HEK293 (cell line): ENCODE data around the gene MKLN1.

Source experiments
- CTCF ChIA-PET: fragments of 350-600 bp; formaldehyde crosslinking; extraction: SDS; loops from one replicate; lab custom pipeline; 2021; ENCODE audit warnings: antibody characterized with exemption; lab: Yijun Ruan, JAX
- POLR2A ChIA-PET: fragments of 300-600 bp; formaldehyde crosslinking; extraction: SDS; loops from one replicate; lab custom pipeline; 2020; ENCODE audit warnings: antibody characterized with exemption, inconsistent platforms; lab: Yijun Ruan, JAX
- H3K27ac ChIP-seq: fragments of 200-500 bp; sonication (Bioruptor generic); 2 replicates; pipeline ENCODE4 v1.5.1; 2014; ENCODE audit warnings: low read depth, low read length, control low read depth, inconsistent platforms; ENCODE audit errors: extremely low read depth
- H3K36me3 ChIP-seq, 2 experiments: fragments of 200-500 bp in 1 of 2; sonication (Bioruptor generic) in 1 of 2; 1 replicate in 1 of 2; 2 replicates in 1 of 2; pipeline ENCODE4 v1.5.1; 2014 to 2017; ENCODE audit warnings: inconsistent platforms in 2 of 2, low read length in 2 of 2; ENCODE audit not compliant: control insufficient read depth in 2 of 2, insufficient read depth in 1 of 2
- H3K4me1 ChIP-seq: fragments of 200-500 bp; sonication (Bioruptor generic); 2 replicates; pipeline ENCODE4 v1.5.1; 2014; ENCODE audit warnings: mild to moderate bottlenecking, low read length, inconsistent platforms; ENCODE audit not compliant: control insufficient read depth, insufficient read depth
- H3K4me3 ChIP-seq: 2 replicates; pipeline ENCODE4 v1.5.1; 2011; ENCODE audit warnings: low read depth, mild to moderate bottlenecking, control low read depth, low read length, moderate library complexity
- H3K9me3 ChIP-seq: fragments of 200-500 bp; sonication (Bioruptor generic); 2 replicates; pipeline ENCODE4 v1.5.1; 2014; ENCODE audit warnings: low read depth, low read length, inconsistent platforms; ENCODE audit not compliant: control insufficient read depth, insufficient read depth
- HOXA7 ChIP-seq: sonication (generic); formaldehyde crosslinking; IDR thresholded peaks from 2 replicates; pipeline ENCODE4 v1.8.1; 2022; ENCODE audit warnings: missing genetic modification reagents, borderline replicate concordance
- KLF10 ChIP-seq: fragments of 450-650 bp; IDR thresholded peaks from 2 replicates; pipeline ENCODE4 v1.5.1; 2018; ENCODE audit warnings: missing biosample characterization, mild to moderate bottlenecking, missing genetic modification characterization
- KLF16 ChIP-seq: fragments of 450-650 bp; formaldehyde crosslinking; IDR thresholded peaks from 2 replicates; pipeline ENCODE4 v1.5.1; 2017; ENCODE audit warnings: missing biosample characterization, missing genetic modification characterization
- ZNF133 ChIP-seq: fragments of 450-650 bp; formaldehyde crosslinking; IDR thresholded peaks from 2 replicates; pipeline ENCODE4 v1.5.1; 2016; ENCODE audit warnings: missing biosample characterization, missing genetic modification characterization
- ZNF175 ChIP-seq: fragments of 450-650 bp; formaldehyde crosslinking; IDR thresholded peaks from 2 replicates; pipeline ENCODE4 v1.5.1; 2016; ENCODE audit warnings: missing biosample characterization, missing genetic modification characterization
- ZNF2 ChIP-seq: fragments of 450-650 bp; formaldehyde crosslinking; IDR thresholded peaks from 2 replicates; pipeline ENCODE4 v1.5.1; 2016; ENCODE audit warnings: missing biosample characterization, missing genetic modification characterization
- ZNF202 ChIP-seq: fragments of 450-650 bp; formaldehyde crosslinking; IDR thresholded peaks from 2 replicates; pipeline ENCODE4 v1.5.1; 2016; ENCODE audit warnings: missing biosample characterization, missing genetic modification characterization, borderline replicate concordance
- ZNF354C ChIP-seq: fragments of 450-650 bp; formaldehyde crosslinking; IDR thresholded peaks from 2 replicates; pipeline ENCODE4 v1.5.1; 2016; ENCODE audit warnings: missing biosample characterization, missing genetic modification characterization, low read depth, borderline replicate concordance
- ZNF37A ChIP-seq: fragments of 450-650 bp; IDR thresholded peaks from 2 replicates; pipeline ENCODE4 v1.5.1; 2018; ENCODE audit warnings: missing biosample characterization, missing genetic modification characterization
- ZNF473 ChIP-seq: fragments of 450-650 bp; formaldehyde crosslinking; IDR thresholded peaks from 2 replicates; pipeline ENCODE4 v1.5.1; 2017; ENCODE audit warnings: missing biosample characterization, missing genetic modification characterization
- ZNF561 ChIP-seq: fragments of 450-650 bp; IDR thresholded peaks from 2 replicates; pipeline ENCODE4 v1.5.1; 2018; ENCODE audit warnings: missing biosample characterization, missing genetic modification characterization, borderline replicate concordance
- ZNF658 ChIP-seq: fragments of 450-650 bp; formaldehyde crosslinking; IDR thresholded peaks from 2 replicates; pipeline ENCODE4; 2016; ENCODE audit warnings: missing biosample characterization, missing genetic modification characterization
- ZNF677 ChIP-seq: fragments of 450-650 bp; IDR thresholded peaks from 2 replicates; pipeline ENCODE4 v1.5.0; 2018; ENCODE audit warnings: missing biosample characterization, mild to moderate bottlenecking, missing genetic modification characterization, moderate library complexity
- TF ChIP-seq, protein P1 (sequence below): fragments of 450-650 bp; formaldehyde crosslinking; IDR thresholded peaks from 2 replicates; pipeline ENCODE4 v1.5.1; 2016; ENCODE audit warnings: missing biosample characterization, missing genetic modification characterization
- TF ChIP-seq, protein P2 (sequence below): fragments of 450-650 bp; formaldehyde crosslinking; IDR thresholded peaks from 2 replicates; pipeline ENCODE4 v1.5.1; 2017; ENCODE audit warnings: missing biosample characterization, missing genetic modification characterization
- TF ChIP-seq, protein P3 (sequence below): fragments of 450-650 bp; formaldehyde crosslinking; IDR thresholded peaks from 2 replicates; pipeline ENCODE4 v1.5.1; 2016; ENCODE audit warnings: missing biosample characterization, missing genetic modification characterization, low read depth
- TF ChIP-seq, protein P4 (sequence below): fragments of 450-650 bp; formaldehyde crosslinking; IDR thresholded peaks from 2 replicates; pipeline ENCODE4 v1.5.1; 2017; ENCODE audit warnings: missing biosample characterization, missing genetic modification characterization
- TF ChIP-seq, protein P5 (sequence below): fragments of 450-650 bp; formaldehyde crosslinking; IDR thresholded peaks from 2 replicates; pipeline ENCODE4 v1.5.1; 2016; ENCODE audit warnings: missing biosample characterization, missing genetic modification characterization

The MKLN1 gene

DNA sequence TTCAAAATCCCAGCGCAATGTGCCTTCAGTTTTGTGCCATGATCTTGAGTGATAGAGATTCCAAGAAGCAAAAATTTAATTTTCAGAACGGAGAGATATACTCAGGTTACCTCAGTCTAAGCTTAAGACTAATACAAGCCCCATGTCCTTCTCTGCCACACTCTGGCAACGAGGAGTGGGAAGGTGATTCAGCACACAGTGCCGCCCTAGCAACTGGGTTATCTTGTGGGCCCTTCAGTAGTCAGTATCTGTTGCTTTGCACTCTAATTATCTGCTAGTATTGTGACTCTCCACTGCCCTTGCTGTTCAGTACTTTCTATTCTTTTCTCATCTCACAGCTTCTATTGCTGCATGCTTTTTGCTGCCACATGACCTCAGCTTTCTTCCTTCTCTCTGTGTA lies 39.2 kb upstream of the MKLN1 start:
- TF ChIP-seq ZNF677 (tag by site-specific recombination) (no peak), ZNF175 (tag by site-specific recombination) (no peak), ZNF561 (tag by site-specific recombination) (no peak), ZNF473 (no peak), ZNF37A (tag by site-specific recombination) (no peak), ZNF133 (no peak), ZNF2 (tag by site-specific recombination) (no peak), KLF16 (no peak)
- TF ChIP-seq, protein P1, sequence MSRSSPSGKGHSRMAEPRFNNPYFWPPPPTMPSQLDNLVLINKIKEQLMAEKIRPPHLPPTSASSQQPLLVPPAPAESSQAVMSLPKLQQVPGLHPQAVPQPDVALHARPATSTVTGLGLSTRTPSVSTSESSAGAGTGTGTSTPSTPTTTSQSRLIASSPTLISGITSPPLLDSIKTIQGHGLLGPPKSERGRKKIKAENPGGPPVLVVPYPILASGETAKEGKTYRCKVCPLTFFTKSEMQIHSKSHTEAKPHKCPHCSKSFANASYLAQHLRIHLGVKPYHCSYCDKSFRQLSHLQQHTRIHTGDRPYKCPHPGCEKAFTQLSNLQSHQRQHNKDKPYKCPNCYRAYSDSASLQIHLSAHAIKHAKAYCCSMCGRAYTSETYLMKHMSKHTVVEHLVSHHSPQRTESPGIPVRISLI (tag by site-specific recombination) = no peak
- TF ChIP-seq, protein P2, sequence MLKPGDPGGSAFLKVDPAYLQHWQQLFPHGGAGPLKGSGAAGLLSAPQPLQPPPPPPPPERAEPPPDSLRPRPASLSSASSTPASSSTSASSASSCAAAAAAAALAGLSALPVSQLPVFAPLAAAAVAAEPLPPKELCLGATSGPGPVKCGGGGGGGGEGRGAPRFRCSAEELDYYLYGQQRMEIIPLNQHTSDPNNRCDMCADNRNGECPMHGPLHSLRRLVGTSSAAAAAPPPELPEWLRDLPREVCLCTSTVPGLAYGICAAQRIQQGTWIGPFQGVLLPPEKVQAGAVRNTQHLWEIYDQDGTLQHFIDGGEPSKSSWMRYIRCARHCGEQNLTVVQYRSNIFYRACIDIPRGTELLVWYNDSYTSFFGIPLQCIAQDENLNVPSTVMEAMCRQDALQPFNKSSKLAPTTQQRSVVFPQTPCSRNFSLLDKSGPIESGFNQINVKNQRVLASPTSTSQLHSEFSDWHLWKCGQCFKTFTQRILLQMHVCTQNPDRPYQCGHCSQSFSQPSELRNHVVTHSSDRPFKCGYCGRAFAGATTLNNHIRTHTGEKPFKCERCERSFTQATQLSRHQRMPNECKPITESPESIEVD (tag by site-specific recombination) = no peak
- Histone ChIP-seq H3K4me3 (no peak overlapping the region), H3K27ac (no peak overlapping the region), H3K9me3 (no peaks in the 10 kb centered on the region), H3K36me3 (no peaks in the 10 kb centered on the region), H3K4me1 (no peaks in the 10 kb centered on the region)
- ChIA-PET POLR2A (no interaction called here), CTCF (no interaction called here)

DNA sequence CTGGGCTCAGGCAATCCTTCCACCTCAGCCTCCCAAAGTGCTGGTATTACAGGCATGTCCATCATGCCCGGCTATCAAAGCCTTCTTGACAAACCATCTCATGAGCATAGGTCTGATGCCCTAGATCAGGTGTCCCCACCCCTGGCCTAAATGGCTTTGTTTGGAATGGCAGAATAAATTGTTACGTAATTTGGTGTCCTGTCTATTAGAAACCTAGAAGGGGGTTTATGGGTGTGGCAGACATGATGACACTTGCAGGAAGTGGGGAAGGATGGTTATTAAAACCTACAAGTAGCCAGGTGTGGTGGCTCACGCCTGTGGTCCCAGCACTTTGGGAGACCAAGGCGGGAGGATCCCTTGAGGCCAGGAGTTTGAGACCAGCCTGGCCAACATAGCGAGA lies 38.6 kb upstream of the MKLN1 start:
- H3K4me1 ChIP-seq = no peaks in the 10 kb centered on the region
- CTCF ChIA-PET = no interaction called here
- TF ChIP-seq ZNF354C (tag by site-specific recombination) (no peak), ZNF658 (tag by site-specific recombination) (no peak)
- TF ChIP-seq, all 188 proteins: peak for 0
- Histone ChIP-seq H3K27ac (no peak overlapping the region), H3K9me3 (no peaks in the 10 kb centered on the region), H3K4me3 (no peak overlapping the region), H3K36me3 (no peaks in the 10 kb centered on the region)
- POLR2A ChIA-PET = no interaction called here

DNA sequence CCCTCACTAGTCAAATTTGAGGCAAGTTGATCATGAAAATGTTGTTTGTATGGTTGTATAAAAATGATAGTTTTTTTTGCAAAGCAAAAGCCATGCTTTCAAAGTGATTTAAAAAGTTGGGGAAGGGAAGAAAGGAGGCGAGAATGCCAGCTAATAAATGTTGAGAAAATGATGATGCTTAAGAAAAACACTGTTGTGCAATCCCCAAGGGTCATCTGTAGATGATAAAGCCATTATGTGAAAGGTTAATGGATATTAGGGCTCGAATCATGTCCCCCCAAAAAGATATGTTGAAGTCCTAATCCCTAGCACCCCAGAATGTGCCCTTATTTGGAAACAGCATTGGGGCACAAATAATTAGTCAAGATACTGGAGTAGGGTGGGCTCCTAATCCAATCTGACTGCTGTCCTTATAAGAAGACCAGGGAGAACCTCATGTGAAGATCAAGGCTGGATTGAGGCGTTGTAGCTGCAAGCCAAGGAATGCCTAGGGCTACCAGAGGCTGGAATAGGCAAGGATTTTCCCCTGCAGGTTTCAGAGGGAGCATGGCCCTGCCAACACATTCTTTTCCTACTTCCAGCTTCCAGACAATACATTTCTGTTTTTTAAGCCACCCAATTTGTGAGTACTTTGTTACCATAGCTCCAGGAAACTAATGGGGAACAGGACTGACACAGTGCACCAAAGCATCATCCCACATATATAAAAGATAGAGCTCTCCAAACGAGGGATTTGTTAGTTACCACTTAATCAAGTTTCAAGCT lies 35.4 kb upstream of the MKLN1 start:
- Histone ChIP-seq H3K9me3 (no peaks in the 10 kb centered on the region), H3K27ac (no peak overlapping the region)

More for the DNA sequence above, 35.4 kb upstream of the MKLN1 start:
- CTCF ChIA-PET = interaction anchor here (0.6 to 0.7 kb wide), 3 partner anchors 45 to 363 kb away, joined by 3 to 6 read pairs (median 3); no protein-coding TSS in a partner anchor
- Histone ChIP-seq H3K36me3 (no peaks in the 10 kb centered on the region), H3K4me1 (no peaks in the 10 kb centered on the region)
- no peak for TF ChIP-seq HOXA7 (CRISPR knock-in tag)
- TF ChIP-seq, protein P3, sequence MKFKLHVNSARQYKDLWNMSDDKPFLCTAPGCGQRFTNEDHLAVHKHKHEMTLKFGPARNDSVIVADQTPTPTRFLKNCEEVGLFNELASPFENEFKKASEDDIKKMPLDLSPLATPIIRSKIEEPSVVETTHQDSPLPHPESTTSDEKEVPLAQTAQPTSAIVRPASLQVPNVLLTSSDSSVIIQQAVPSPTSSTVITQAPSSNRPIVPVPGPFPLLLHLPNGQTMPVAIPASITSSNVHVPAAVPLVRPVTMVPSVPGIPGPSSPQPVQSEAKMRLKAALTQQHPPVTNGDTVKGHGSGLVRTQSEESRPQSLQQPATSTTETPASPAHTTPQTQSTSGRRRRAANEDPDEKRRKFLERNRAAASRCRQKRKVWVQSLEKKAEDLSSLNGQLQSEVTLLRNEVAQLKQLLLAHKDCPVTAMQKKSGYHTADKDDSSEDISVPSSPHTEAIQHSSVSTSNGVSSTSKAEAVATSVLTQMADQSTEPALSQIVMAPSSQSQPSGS (tag by site-specific recombination) = no peak
- TF ChIP-seq KLF10 (tag by site-specific recombination) = no peak
- TF ChIP-seq, protein P4, sequence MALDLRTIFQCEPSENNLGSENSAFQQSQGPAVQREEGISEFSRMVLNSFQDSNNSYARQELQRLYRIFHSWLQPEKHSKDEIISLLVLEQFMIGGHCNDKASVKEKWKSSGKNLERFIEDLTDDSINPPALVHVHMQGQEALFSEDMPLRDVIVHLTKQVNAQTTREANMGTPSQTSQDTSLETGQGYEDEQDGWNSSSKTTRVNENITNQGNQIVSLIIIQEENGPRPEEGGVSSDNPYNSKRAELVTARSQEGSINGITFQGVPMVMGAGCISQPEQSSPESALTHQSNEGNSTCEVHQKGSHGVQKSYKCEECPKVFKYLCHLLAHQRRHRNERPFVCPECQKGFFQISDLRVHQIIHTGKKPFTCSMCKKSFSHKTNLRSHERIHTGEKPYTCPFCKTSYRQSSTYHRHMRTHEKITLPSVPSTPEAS (tag by site-specific recombination) = no peak
- TF ChIP-seq ZNF561 (tag by site-specific recombination) = no peak
- TF ChIP-seq, protein P5, sequence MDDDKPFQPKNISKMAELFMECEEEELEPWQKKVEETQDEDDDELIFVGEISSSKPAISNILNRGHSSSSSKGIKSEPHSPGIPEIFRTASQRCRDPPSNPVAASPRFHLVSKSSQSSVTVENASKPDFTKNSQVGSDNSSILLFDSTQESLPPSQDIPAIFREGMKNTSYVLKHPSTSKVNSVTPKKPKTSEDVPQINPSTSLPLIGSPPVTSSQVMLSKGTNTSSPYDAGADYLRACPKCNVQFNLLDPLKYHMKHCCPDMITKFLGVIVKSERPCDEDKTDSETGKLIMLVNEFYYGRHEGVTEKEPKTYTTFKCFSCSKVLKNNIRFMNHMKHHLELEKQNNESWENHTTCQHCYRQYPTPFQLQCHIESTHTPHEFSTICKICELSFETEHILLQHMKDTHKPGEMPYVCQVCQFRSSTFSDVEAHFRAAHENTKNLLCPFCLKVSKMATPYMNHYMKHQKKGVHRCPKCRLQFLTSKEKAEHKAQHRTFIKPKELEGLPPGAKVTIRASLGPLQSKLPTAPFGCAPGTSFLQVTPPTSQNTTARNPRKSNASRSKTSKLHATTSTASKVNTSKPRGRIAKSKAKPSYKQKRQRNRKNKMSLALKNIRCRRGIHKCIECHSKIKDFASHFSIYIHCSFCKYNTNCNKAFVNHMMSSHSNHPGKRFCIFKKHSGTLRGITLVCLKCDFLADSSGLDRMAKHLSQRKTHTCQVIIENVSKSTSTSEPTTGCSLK (tag by site-specific recombination) = no peak
- no peak for TF ChIP-seq ZNF202 (tag by site-specific recombination)
- TF ChIP-seq, all 188 proteins: peak for 0
- POLR2A ChIA-PET = no interaction called here
- H3K4me3 ChIP-seq = no peak overlapping the region
